Muscle of leg (tissue), 11 donors: Measurements from ENCODE around the gene DNM1L. TPM values are rescaled to one million over a fixed set of nuclear protein-coding genes. Genes with fewer than 3 reads are reported as not detected.
"Not testable (repeated sequence)": the region's sequence is repeated elsewhere in the genome, so short reads cannot be mapped to it uniquely, and the experiment has no call there.

Experiments
- DNase-seq: peaks from one replicate; pipeline ENCODE4 v3.0.0; 2013
- H3K27ac ChIP-seq: one replicate; pipeline ENCODE4 v1.5.1; 2013; ENCODE audit warnings: mild to moderate bottlenecking, low read length, control low read depth
- H3K27me3 ChIP-seq: one replicate; pipeline ENCODE4 v1.6.1; 2013; ENCODE audit warnings: low read length; ENCODE audit not compliant: control insufficient read depth, insufficient read depth
- H3K36me3 ChIP-seq: one replicate; pipeline ENCODE4 v1.6.1; 2013; ENCODE audit warnings: low read length; ENCODE audit not compliant: control insufficient read depth, insufficient read depth
- H3K4me1 ChIP-seq: one replicate; pipeline ENCODE4 v1.6.1; 2013; ENCODE audit warnings: low read length; ENCODE audit not compliant: control insufficient read depth, insufficient read depth
- H3K4me3 ChIP-seq: one replicate; pipeline ENCODE4 v1.5.1; 2013; ENCODE audit warnings: low read length, control low read depth
- H3K9me3 ChIP-seq: replicated peaks from 2 replicates; pipeline ENCODE4 v1.6.1; 2013; ENCODE audit warnings: low read depth, low read length; ENCODE audit not compliant: control insufficient read depth
- WGBS: methylation state at CpG from one replicate; pipeline ENCODE4 v1.1.5; 2013; ENCODE audit warnings: missing lambda C conversion rate; ENCODE audit not compliant: insufficient coverage; 5-methylcytosine and 5-hydroxymethylcytosine counted together
- polyA plus RNA-seq, 8 donors: library from polyadenylated mRNA; unstranded; fragments of 120-200 nt; gene quantifications; one replicate each; pipeline versions ENCODE4 v1.2.1 to v1.2.3, GENCODE V29; 2013; ENCODE audit warnings: inconsistent platforms in 1 of 8, low replicate concordance in 1 of 8; ENCODE audit not compliant: insufficient read length in 8 of 8, insufficient read depth in 1 of 8
- total RNA-seq: library from RNA; stranded (reverse); fragments of 120-200 nt; gene quantifications from one replicate; pipeline ENCODE4 v1.2.4, GENCODE V29; 2013

DNM1L gene
- total and polyA plus RNA-seq, 9 donors: 55.5 to 89.4 (median 63.3) TPM

- DNase-seq: no peak
- Histone ChIP-seq H3K9me3 (peaks cover 7% of the 10 kb centered on the region), H3K4me3 (no peak overlapping the region), H3K36me3 (no peaks in the 10 kb centered on the region), H3K4me1 (no peaks in the 10 kb centered on the region), H3K27me3 (no peaks in the 10 kb centered on the region), H3K27ac (no peak overlapping the region)
- no CpG with 5 or more reads among the region's 1 CpG for WGBS
These were observed 13.3 kb downstream of the DNM1L start for GRCh38 chr12:32692358-32692757.

GRCh38 chr12:32693036-32693435 lies 13.9 kb downstream of the DNM1L start:
- DNase-seq: no peak
- Histone ChIP-seq H3K27me3 (no peaks in the 10 kb centered on the region), H3K9me3 (peaks cover 7% of the 10 kb centered on the region), H3K4me1 (no peaks in the 10 kb centered on the region), H3K27ac (no peak overlapping the region), H3K4me3 (no peak overlapping the region), H3K36me3 (no peaks in the 10 kb centered on the region)
- WGBS: no CpG with 5 or more reads among the region's 1 CpG

DNA sequence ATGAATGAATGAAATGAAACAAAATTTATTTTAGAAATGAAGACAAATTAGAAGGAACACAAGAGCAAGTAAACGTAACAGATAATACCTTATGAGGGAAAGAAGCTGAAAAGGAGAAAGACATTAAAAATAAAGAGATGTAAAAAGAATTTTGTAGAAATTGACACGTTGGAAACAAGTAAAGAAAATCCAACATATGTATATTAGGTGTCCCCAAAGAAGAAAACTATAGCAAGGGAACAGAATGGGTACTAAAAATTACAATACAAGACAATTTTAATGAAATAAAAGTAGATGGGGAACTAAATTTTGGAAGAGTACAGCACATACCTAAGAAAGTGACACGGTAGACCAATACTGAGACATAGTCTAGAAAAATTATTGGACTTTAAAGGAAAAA lies 16.7 kb downstream of the DNM1L start:
- no peak overlapping the region for H3K27ac ChIP-seq

DNA sequence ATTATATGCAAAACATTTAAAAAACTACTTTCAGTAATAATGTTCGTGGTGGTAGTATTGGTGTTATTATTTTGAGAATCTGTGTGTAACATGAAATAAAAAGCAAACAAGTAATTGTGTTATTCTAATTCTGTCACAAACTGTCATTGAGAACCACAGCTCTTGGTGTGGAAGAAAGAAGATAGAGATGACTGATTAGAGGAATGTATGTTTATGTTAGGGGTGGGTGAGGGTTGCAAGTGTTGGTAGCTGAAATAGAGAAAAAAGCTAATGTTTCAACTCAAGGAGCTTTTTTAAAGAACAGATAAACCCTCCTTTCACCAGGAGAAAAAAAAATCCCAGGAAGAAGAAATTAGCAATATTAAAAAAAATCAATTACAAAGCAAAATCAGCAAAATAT lies 18.3 kb downstream of the DNM1L start:
- no peak for DNase-seq
- no peaks in the 10 kb centered on the region for H3K27me3 ChIP-seq
- no peaks in the 10 kb centered on the region for H3K4me1 ChIP-seq
- H3K4me3 ChIP-seq: no peak overlapping the region
- H3K27ac ChIP-seq: no peak overlapping the region
- peaks cover 7% of the 10 kb centered on the region for H3K9me3 ChIP-seq
- no peaks in the 10 kb centered on the region for H3K36me3 ChIP-seq
- no CpG with 5 or more reads among the region's 1 CpG for WGBS

More for the DNA sequence above, 16.7 kb downstream of the DNM1L start:
- no CpG with 5 or more reads among the region's 3 CpGs for WGBS
- DNase-seq: no peak
- Histone ChIP-seq H3K36me3 (no peaks in the 10 kb centered on the region), H3K27me3 (no peaks in the 10 kb centered on the region), H3K4me1 (no peaks in the 10 kb centered on the region), H3K9me3 (peaks cover 7% of the 10 kb centered on the region), H3K4me3 (no peak overlapping the region)

- no peaks in the 10 kb centered on the region for H3K4me1 ChIP-seq
- no peaks in the 10 kb centered on the region for H3K27me3 ChIP-seq
- peaks cover 7% of the 10 kb centered on the region for H3K9me3 ChIP-seq
- no peak for DNase-seq
- WGBS: no CpG with 5 or more reads among the region's 2 CpGs
- no peak overlapping the region for H3K4me3 ChIP-seq
- no peak overlapping the region for H3K27ac ChIP-seq
- no peaks in the 10 kb centered on the region for H3K36me3 ChIP-seq
These were observed 19.2 kb downstream of the DNM1L start for GRCh38 chr12:32698285-32698684.

DNA sequence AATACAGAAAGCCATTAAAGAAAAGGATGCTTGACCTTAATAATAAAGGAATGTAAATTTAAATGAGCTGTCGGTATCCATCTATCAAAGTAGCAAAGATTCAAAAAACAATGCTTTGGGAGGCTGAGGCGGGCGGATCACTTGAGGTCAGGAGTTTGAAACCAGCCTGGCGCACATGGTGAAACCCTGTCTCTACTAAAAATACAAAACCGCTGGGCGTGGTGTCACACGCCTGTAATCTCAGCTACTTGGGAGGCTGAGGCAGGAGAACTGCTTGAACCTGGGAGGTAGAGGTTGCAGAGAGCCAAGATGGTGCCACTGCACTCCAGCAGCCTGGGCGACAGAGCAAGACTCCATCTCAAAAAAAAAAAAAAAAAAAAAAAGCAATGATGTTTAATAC lies 20.3 kb downstream of the DNM1L start:
- not testable (repeated sequence) for H3K27me3 ChIP-seq, H3K4me3 ChIP-seq, H3K36me3 ChIP-seq, H3K27ac ChIP-seq, DNase-seq, H3K9me3 ChIP-seq, H3K4me1 ChIP-seq
- WGBS: no CpG with 5 or more reads among the region's 8 CpGs

DNA sequence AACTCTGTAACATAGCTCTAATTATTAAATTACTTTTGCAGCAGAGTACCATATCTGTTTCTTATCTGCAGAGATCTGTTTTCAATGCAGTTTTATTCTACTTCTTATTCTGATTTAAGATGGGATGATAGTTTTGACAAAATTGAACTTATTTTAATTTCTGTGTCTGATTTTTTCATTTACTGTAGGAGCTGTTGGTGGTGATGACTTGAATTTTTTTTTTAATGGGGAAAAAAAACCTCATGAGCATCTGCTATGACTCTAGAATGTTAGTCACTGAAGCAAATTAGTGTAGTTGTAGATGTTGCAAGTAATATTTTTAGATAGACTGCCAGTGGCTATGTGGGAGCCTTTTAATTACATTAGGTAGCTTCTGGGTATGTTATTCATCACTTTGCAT lies 23.4 kb downstream of the DNM1L start:
- no peaks in the 10 kb centered on the region for H3K4me1 ChIP-seq

GRCh38 chr12:32702946-32703345 lies 23.8 kb downstream of the DNM1L start:
- Histone ChIP-seq H3K4me1 (no peaks in the 10 kb centered on the region), H3K27me3 (no peaks in the 10 kb centered on the region), H3K27ac (no peak overlapping the region), H3K36me3 (peaks cover 2% of the 10 kb centered on the region), H3K4me3 (no peak overlapping the region), H3K9me3 (no peaks in the 10 kb centered on the region)
- DNase-seq: no peak
- no CpG with 5 or more reads among the region's 1 CpG for WGBS

More for the DNA sequence above, 23.4 kb downstream of the DNM1L start:
- Histone ChIP-seq H3K27ac (no peak overlapping the region), H3K36me3 (peaks cover under 1% of the 10 kb centered on the region), H3K9me3 (no peaks in the 10 kb centered on the region), H3K4me3 (no peak overlapping the region), H3K27me3 (no peaks in the 10 kb centered on the region)
- DNase-seq: no peak

DNA sequence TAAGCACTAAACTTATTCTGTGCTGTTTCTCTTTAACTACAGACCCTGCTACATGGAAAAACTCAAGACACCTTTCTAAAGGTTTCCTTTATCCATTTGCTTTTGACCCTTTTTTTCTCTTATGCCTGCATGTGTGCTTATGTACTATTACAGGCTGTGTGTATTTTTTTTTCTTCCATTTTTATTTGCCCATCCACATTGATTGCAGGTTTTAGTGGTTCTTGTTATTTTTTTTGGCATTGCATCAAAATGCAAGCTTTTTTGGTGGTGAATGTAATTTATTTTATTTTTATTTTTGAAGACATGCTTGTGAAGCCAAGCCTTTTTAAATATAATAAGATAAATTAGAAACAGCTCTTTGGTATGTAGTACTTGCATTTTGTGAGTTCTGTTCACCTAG lies 26.7 kb downstream of the DNM1L start:
- H3K36me3 ChIP-seq: peaks cover 2% of the 10 kb centered on the region
- H3K4me3 ChIP-seq: no peak overlapping the region
- no peaks in the 10 kb centered on the region for H3K4me1 ChIP-seq
- no peaks in the 10 kb centered on the region for H3K27me3 ChIP-seq
- no peak for DNase-seq
- no peak overlapping the region for H3K27ac ChIP-seq
- no peaks in the 10 kb centered on the region for H3K9me3 ChIP-seq

DNA sequence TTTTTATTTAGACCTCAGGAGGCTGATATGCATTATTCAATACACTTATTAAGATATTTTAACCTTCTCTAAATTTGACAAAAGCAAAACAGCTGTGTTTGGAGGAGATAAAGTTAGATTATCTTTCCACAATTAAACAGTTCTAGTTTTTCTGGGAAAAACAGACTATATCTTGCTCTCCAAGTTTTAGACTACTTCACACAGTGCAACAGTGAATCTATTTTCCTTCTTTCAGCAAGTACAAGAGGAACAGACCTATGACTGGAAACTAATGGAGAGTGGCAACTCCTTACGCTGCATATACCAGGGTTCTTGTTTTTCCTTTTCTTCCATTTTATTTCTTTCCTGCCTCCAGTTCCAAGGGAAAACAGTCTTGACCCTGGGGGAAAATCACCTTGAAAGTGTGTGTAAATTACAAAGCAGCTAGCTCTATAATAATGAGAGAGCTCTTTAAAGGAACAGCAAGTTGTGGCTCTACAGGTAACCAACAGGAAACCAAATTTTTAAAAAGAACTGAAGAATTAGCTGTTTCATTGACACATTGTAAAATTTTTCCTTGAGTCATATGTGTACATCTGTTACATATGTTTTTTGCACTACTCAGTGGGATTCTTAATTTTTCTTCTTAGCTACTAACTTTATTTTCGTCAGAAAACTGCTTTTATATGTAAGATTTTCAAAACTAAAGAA lies 27.4 kb downstream of the DNM1L start:
- no peaks in the 10 kb centered on the region for H3K9me3 ChIP-seq
- no peak overlapping the region for H3K27ac ChIP-seq
- H3K4me1 ChIP-seq: no peaks in the 10 kb centered on the region
- H3K27me3 ChIP-seq: no peaks in the 10 kb centered on the region
- no CpG with 5 or more reads among the region's 2 CpGs for WGBS
- peaks cover 8% of the 10 kb centered on the region for H3K36me3 ChIP-seq
- DNase-seq: no peak
- H3K4me3 ChIP-seq: no peak overlapping the region

DNA sequence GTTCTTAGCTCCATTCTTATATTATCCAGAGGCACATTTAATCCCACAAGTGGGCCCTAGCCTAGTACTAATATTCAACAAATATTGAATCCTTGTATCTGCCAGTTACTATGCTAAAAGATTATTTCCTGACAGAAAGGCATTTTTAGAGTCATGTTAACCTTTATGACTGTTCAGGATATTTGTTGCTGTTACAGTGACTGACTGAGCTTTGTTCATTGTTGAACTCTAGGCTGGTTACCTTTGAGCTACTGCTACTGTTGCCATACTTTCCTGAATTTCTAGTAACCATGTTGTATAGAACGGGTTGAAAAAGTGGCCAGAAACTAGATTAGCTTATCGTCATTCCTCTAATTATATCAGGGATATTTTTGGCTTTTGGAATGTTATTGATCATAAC lies 29.8 kb downstream of the DNM1L start:
- Histone ChIP-seq H3K4me1 (no peaks in the 10 kb centered on the region), H3K4me3 (no peak overlapping the region), H3K27ac (no peak overlapping the region), H3K36me3 (peaks cover 18% of the 10 kb centered on the region), H3K9me3 (no peaks in the 10 kb centered on the region), H3K27me3 (no peaks in the 10 kb centered on the region)
- WGBS: no CpG with 5 or more reads among the region's 2 CpGs
- no peak for DNase-seq
